Measurements from ENCODE around the gene GTPBP10.

GTPBP10 gene

GRCh38 chr7:90313907-90314306 lies 32.6 kb upstream of the GTPBP10 start:
- TF ChIP-seq, protein P1, sequence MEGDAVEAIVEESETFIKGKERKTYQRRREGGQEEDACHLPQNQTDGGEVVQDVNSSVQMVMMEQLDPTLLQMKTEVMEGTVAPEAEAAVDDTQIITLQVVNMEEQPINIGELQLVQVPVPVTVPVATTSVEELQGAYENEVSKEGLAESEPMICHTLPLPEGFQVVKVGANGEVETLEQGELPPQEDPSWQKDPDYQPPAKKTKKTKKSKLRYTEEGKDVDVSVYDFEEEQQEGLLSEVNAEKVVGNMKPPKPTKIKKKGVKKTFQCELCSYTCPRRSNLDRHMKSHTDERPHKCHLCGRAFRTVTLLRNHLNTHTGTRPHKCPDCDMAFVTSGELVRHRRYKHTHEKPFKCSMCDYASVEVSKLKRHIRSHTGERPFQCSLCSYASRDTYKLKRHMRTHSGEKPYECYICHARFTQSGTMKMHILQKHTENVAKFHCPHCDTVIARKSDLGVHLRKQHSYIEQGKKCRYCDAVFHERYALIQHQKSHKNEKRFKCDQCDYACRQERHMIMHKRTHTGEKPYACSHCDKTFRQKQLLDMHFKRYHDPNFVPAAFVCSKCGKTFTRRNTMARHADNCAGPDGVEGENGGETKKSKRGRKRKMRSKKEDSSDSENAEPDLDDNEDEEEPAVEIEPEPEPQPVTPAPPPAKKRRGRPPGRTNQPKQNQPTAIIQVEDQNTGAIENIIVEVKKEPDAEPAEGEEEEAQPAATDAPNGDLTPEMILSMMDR (IDR thresholded peaks at IDR 0.05; ENCODE audit: low read depth, low read length, missing control alignments): no peak
- DNase-seq (ENCODE audit: extremely low read depth, low read depth): no peak
- no peak overlapping the region for H3K4me3 ChIP-seq (replicated peaks; ENCODE audit: low read depth, low read length)

- no peak overlapping the region for H3K4me3 ChIP-seq (replicated peaks; ENCODE audit: low read depth, low read length)
- DNase-seq (ENCODE audit: extremely low read depth, low read depth): no peak
- TF ChIP-seq, protein P1 (IDR thresholded peaks at IDR 0.05; ENCODE audit: low read depth, low read length, missing control alignments): no peak
Measured at GRCh38 chr7:90320014-90320413, 26.5 kb upstream of the GTPBP10 start.

DNA sequence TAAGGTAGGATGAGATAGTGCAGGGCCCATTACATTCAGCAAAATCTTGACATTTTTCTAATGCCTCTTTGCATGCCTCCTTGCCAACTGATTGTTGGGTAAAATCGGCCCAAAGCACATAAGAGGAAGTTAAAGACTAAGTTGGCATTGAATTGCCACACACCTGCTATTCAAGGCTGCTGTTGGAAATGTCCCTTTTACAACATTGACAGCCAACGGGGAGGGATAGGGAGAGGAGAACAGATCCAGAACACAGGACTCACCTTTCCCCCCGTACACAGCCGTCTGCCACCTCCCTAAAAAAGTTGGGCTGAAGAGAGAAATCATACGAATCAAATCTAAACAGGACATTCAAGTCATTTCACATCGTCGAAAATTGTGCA lies 26.1 kb upstream of the GTPBP10 start:
- TF ChIP-seq, protein P1 (IDR thresholded peaks at IDR 0.05; ENCODE audit: low read depth, low read length, missing control alignments): no peak
- DNase-seq (ENCODE audit: extremely low read depth, low read depth): no peak
- H3K4me3 ChIP-seq (replicated peaks; ENCODE audit: low read depth, low read length): no peak overlapping the region; the same call in 1 of the 2 replicates

GRCh38 chr7:90320801-90321494 lies 25.6 kb upstream of the GTPBP10 start, which contains the start of gene FAM237B:
Gene FAM237B (minus strand): TSS chr7:90321304. CDS start chr7:90319748, 1,556 bp downstream.
- peak within 1 kb of the TSS; percentile 31 for H3K4me3 ChIP-seq (replicated peaks; ENCODE audit: low read depth, low read length)
- TF ChIP-seq, protein P1 (IDR thresholded peaks at IDR 0.05; ENCODE audit: low read depth, low read length, missing control alignments): no peak
- no peak for DNase-seq (ENCODE audit: extremely low read depth, low read depth)

- H3K4me3 ChIP-seq (replicated peaks; ENCODE audit: low read depth, low read length): no peak overlapping the region
- TF ChIP-seq, protein P1 (IDR thresholded peaks at IDR 0.05; ENCODE audit: low read depth, low read length, missing control alignments): no peak
- DNase-seq (ENCODE audit: extremely low read depth, low read depth): no peak
Measured at GRCh38 chr7:90322837-90323236, 23.7 kb upstream of the GTPBP10 start.

DNA sequence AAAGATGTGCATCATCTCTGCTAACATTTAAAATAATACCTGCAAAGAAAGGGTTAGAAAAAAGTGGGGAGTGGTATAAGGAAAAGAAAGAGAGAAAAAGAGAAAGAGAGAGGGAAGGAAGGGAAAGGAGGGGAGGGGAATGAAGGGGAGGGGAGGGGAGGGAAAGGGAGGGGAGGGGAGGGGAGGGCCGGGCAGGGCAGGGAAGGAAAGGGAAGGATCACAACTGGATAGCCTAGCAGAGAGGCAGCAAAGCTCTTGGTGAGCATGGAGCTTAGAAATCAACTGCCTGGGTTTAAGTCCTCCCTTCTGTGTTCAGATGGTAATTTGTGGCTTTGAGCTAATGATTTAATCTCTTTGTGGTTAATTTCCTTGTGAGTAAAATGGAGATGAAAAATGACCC lies 20.0 kb upstream of the GTPBP10 start:
- no peak for DNase-seq (ENCODE audit: extremely low read depth, low read depth)
- H3K4me3 ChIP-seq (replicated peaks; ENCODE audit: low read depth, low read length): no peak overlapping the region
- TF ChIP-seq, protein P1 (IDR thresholded peaks at IDR 0.05; ENCODE audit: low read depth, low read length, missing control alignments): no peak
